Parathyroid adenoma (tissue), 2 donors: ENCODE data around the gene IGF1R.

Source experiments
- H2AFZ ChIP-seq: fragments of 300-600 bp; sonication (generic); one replicate; pipeline ENCODE4 v1.7.0; 2017; ENCODE audit warnings: antibody characterized with exemption, mild to moderate bottlenecking
- H3K27ac ChIP-seq: fragments of 300-600 bp; sonication (generic); one replicate; pipeline ENCODE4 v1.7.0; 2017
- H3K27me3 ChIP-seq: fragments of 300-600 bp; sonication (generic); one replicate; pipeline ENCODE4 v1.7.0; 2017; ENCODE audit warnings: low read length; ENCODE audit not compliant: control insufficient read depth, insufficient read depth
- H3K36me3 ChIP-seq: fragments of 300-600 bp; sonication (generic); one replicate; pipeline ENCODE4 v1.7.0; 2017; ENCODE audit warnings: low read length; ENCODE audit not compliant: control insufficient read depth, insufficient read depth
- H3K4me1 ChIP-seq: fragments of 300-600 bp; sonication (generic); one replicate; pipeline ENCODE4 v1.7.0; 2017; ENCODE audit warnings: control low read depth
- H3K4me2 ChIP-seq: fragments of 300-600 bp; sonication (generic); one replicate; pipeline ENCODE4 v1.7.0; 2017; ENCODE audit warnings: low read length
- H3K4me3 ChIP-seq: fragments of 300-600 bp; sonication (generic); one replicate; pipeline ENCODE4 v1.7.0; 2017; ENCODE audit warnings: low read depth, low read length
- H3K79me2 ChIP-seq: fragments of 300-600 bp; sonication (generic); one replicate; pipeline ENCODE4 v1.7.0; 2017; ENCODE audit warnings: control low read depth
- H3K9ac ChIP-seq: fragments of 300-600 bp; sonication (generic); one replicate; pipeline ENCODE4 v1.7.0; 2017; ENCODE audit warnings: mild to moderate bottlenecking
- H3K9me3 ChIP-seq: fragments of 300-600 bp; sonication (generic); one replicate; pipeline ENCODE4 v1.7.0; 2017; ENCODE audit warnings: low read length; ENCODE audit not compliant: control insufficient read depth
- TF ChIP-seq, protein P1 (sequence below): fragments of 300-600 bp; sonication (generic); IDR thresholded peaks from one replicate; pipeline ENCODE4 v1.7.0; 2017; ENCODE audit warnings: antibody characterized with exemption, mild to moderate bottlenecking
- donor health status: primary hyperparathyroidism.

Gene IGF1R

DNA sequence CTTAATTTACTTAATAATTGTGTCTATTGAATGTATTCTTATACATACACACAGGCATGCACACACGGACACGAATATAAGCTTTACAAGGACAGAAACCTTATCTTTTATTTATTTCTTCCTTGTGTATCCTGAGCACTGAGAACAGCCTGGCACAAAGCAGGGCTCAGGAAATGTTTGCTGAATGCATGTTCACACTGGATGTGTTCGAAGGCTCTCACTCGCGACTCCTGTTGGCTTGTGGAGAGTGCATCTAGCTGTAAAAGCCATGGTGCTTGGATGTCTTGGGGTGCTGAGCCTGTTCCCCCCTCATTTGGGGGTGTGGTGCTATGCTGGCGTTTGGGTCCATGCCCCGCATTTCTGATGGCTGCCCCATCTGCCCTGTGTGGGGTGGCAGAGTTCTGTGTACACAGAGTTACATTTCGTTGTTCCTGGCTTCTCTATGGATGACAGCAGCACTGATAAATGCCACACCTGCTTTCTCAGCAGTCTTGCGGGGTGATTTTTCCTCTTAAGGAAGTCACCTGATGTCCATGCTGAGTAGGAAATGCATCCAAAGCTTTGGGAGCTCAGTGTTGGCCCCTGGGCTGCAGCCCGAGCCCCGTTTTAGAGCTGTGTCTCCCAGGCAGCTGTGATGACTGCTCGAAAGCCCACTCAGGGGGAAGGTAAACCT, 148.5 kb downstream of the IGF1R start:
- H3K9ac ChIP-seq, result no peak overlapping the region
- no peak overlapping the region for H3K4me3 ChIP-seq
- H3K9me3 ChIP-seq, result no peaks in the 10 kb centered on the region
- no peak overlapping the region for H3K4me2 ChIP-seq
- no peaks in the 10 kb centered on the region for H3K27me3 ChIP-seq
- peaks cover 4% of the 10 kb centered on the region for H3K79me2 ChIP-seq
- no peak overlapping the region for H3K27ac ChIP-seq
- TF ChIP-seq, protein P1, sequence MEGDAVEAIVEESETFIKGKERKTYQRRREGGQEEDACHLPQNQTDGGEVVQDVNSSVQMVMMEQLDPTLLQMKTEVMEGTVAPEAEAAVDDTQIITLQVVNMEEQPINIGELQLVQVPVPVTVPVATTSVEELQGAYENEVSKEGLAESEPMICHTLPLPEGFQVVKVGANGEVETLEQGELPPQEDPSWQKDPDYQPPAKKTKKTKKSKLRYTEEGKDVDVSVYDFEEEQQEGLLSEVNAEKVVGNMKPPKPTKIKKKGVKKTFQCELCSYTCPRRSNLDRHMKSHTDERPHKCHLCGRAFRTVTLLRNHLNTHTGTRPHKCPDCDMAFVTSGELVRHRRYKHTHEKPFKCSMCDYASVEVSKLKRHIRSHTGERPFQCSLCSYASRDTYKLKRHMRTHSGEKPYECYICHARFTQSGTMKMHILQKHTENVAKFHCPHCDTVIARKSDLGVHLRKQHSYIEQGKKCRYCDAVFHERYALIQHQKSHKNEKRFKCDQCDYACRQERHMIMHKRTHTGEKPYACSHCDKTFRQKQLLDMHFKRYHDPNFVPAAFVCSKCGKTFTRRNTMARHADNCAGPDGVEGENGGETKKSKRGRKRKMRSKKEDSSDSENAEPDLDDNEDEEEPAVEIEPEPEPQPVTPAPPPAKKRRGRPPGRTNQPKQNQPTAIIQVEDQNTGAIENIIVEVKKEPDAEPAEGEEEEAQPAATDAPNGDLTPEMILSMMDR, result no peak
- no peaks in the 10 kb centered on the region for H3K36me3 ChIP-seq
- H2AFZ ChIP-seq, result no peak overlapping the region
- H3K4me1 ChIP-seq, result peaks cover 18% of the 10 kb centered on the region

DNA sequence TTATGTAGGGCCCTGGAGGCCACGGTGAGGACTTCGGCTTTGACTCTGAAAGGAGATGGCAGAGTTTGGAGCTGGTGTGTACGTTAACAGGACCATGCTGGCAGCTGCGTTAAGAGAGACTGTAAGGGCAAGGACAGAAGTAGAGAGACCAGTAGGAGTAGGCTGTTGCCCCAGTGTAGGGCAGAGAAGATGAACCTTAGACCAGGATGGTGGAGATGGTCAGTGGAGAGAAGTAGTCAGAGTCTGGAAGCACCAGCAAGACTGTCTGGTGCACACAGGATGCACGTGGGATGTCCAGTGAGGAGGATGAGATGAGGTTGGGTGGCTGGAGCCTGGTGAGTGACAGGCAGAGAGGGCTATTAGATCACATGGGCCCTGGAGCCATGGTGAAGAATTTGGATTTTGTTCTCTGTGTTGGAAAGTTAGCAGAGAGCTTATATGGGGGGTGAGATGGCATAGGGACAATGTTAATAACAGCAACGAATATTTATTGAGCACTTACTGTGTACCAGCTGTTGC, 150.1 kb downstream of the IGF1R start:
- Histone ChIP-seq H3K4me2 (no peak overlapping the region), H3K27ac (peak overlapping the region; percentile 11), H3K9me3 (no peaks in the 10 kb centered on the region), H3K9ac (no peak overlapping the region), H3K4me1 (peaks cover 14% of the 10 kb centered on the region), H2AFZ (no peak overlapping the region), H3K79me2 (peaks cover 4% of the 10 kb centered on the region), H3K36me3 (no peaks in the 10 kb centered on the region), H3K27me3 (no peaks in the 10 kb centered on the region), H3K4me3 (no peak overlapping the region)
- TF ChIP-seq, protein P1, result no peak

DNA sequence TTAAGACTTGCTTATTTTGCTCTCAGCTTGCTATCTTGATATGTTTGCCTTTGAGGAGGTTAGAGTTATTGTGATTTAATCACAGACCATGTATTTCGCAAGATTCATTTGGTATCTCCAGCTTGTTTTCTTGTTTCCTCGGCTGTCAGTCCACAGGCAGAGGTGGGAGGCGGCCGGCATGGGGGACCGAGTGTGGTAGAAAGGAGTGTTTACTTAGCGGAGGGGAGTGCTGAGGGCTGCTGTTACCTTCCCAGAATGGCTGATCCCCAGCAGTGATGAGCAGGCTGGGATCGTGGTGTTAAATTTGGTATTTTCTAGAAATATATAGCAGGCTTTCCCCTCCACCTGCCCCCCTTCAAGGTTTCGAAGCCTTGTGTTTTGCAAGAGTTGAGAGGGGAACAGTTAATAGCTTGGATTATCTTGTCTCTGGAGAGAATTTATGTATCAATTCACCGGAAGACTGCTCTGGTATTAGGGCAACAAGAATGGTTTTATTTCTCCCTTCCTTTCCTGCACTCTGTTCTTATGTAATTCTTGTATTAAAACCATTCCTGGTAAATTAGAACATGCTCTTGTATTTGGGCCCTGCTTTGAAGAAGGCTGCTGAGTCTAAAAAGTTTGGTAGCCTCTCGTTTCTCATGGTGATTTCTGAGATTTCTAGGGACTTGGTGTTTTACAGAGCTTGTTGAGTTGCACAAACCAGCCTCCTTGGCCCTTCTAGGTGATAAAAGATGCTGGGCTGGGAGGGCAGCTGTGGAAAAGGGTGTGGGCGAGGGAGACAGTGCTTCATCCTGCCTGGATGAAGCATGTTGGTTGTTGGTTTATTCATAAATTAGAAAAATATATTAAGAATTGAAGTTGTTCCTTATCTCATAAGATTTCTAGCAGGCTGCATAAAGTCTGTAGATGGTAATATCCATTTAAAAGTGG, 151.4 kb downstream of the IGF1R start:
- Histone ChIP-seq H3K4me1 (peaks cover 14% of the 10 kb centered on the region), H3K79me2 (no peaks in the 10 kb centered on the region), H3K36me3 (no peaks in the 10 kb centered on the region), H3K4me2 (peak overlapping the region; percentile 46), H2AFZ (peak overlapping the region; percentile 50), H3K27ac (peak overlapping the region; percentile 68), H3K27me3 (no peaks in the 10 kb centered on the region), H3K4me3 (no peak overlapping the region), H3K9me3 (no peaks in the 10 kb centered on the region), H3K9ac (no peak overlapping the region)
- TF ChIP-seq, protein P1, result no peak

DNA sequence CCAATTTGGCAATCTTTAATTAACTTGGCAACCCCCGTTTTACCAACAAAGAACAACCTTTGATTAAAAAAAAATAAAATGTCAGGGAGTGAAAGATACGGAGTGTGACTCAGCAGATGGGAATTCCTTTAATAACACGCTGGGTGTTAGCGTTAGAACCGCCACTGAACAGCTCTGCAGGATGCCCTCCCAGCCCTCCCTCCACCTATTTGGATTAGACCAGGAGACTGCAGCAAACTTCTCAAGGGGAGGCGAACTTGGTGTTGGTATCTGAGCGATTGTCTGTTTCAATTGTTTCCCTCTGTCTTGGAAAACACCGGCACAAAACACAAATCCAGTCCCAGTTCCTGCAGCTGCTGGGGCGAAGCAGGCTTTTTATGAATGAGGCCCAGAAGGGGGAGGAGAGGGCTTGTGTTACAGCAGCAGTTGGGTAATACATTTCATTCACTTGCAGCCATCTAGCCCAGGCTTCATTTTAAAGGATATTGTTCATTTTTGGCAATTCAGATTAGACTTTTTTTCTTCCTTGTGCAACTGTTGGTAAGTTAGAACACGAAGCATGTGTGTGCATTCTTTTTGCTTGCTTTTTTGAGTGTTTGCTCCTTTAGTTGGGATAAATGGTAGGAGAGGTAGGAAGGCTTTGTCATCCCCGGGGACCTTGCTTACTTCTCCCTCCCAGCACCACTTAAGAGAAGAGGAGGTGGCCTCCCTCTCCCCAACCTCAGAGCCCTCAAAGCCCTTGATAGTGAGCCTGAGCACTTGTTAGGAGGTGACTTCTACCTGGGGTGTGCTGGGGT, 152.3 kb downstream of the IGF1R start:
- no peak overlapping the region for H3K9ac ChIP-seq
- peaks cover 14% of the 10 kb centered on the region for H3K4me1 ChIP-seq
- no peaks in the 10 kb centered on the region for H3K36me3 ChIP-seq
- H3K27ac ChIP-seq, result peak overlapping the region; percentile 68
- TF ChIP-seq, protein P1, result no peak
- no peak overlapping the region for H3K4me2 ChIP-seq
- H2AFZ ChIP-seq, result no peak overlapping the region
- H3K4me3 ChIP-seq, result no peak overlapping the region
- no peaks in the 10 kb centered on the region for H3K27me3 ChIP-seq
- H3K9me3 ChIP-seq, result no peaks in the 10 kb centered on the region
- H3K79me2 ChIP-seq, result no peaks in the 10 kb centered on the region
